Breast epithelium (tissue), 4 donors: ENCODE data around the gene STAC3. TPM values are rescaled to one million over a fixed set of nuclear protein-coding genes. Genes with fewer than 3 reads are reported as not detected.

ENCODE experiments used
- DNase-seq, 2 donors: peaks; one replicate each; pipeline ENCODE4 v3.0.0-alpha.2; 2019; ENCODE audit warnings: low spot score in 2 of 2
- H3K27ac ChIP-seq, 2 donors: fragments of 200-600 bp; sonication (generic) in 1 of 2; one replicate each; pipeline ENCODE4 v1.5.1; 2016 to 2019; ENCODE audit warnings: mild to moderate bottlenecking in 1 of 2
- H3K27me3 ChIP-seq, 2 donors: fragments of 200-600 bp; sonication (generic) in 1 of 2; one replicate each; pipeline versions ENCODE4 v1.5.1 to v1.6.0; 2017 to 2019; ENCODE audit warnings: control low read depth in 1 of 2, mild to moderate bottlenecking in 1 of 2
- H3K36me3 ChIP-seq: fragments of 200-600 bp; one replicate; pipeline ENCODE4 v1.5.1; 2019
- H3K4me1 ChIP-seq, 2 donors: fragments of 200-600 bp; sonication (generic); one replicate each; pipeline ENCODE4 v1.5.1; 2016 to 2019; ENCODE audit warnings: control low read depth in 1 of 2
- H3K4me3 ChIP-seq, 3 donors: fragments of 200-600 bp; sonication (generic); 1 replicate in 2 of 3; 2 replicates in 1 of 3; pipeline ENCODE4 v1.5.1; 2016 to 2019; ENCODE audit warnings: mild to moderate bottlenecking in 3 of 3, moderate library complexity in 2 of 3
- H3K9me3 ChIP-seq, 2 donors: fragments of 200-600 bp; sonication (generic) in 1 of 2; one replicate each; pipeline ENCODE4 v1.5.1; 2016 to 2019; ENCODE audit warnings: control low read depth in 1 of 2
- POLR2A ChIP-seq: fragments of 450-650 bp; IDR thresholded peaks from one replicate; pipeline ENCODE4 v1.6.1; 2016; ENCODE audit warnings: antibody characterized with exemption, mild to moderate bottlenecking, moderate library complexity
- POLR2AphosphoS5 ChIP-seq, 3 donors: sonication (generic); formaldehyde crosslinking; IDR thresholded peaks; one replicate each; pipeline ENCODE4 v1.6.1; 2017; ENCODE audit warnings: antibody characterized with exemption in 3 of 3
- intact Hi-C: fragments of 100-400 bp; cut with DNase I; formaldehyde crosslinking; loops from one replicate; pipeline ENCODE4 v1.15.1; 2023; ENCODE audit warnings: low total_unique reads
- total RNA-seq, 3 donors: library from RNA; depleted of rRNA; stranded (reverse); fragments of >200 nt; gene quantifications; one replicate each; pipeline ENCODE4 v1.1.0, GENCODE V29; 2016
- TF ChIP-seq, protein P1 (sequence below), 3 donors: fragments of 450-650 bp; IDR thresholded peaks; one replicate each; pipeline ENCODE4 v1.5.1; 2016 to 2017; ENCODE audit warnings: antibody characterized with exemption in 3 of 3, mild to moderate bottlenecking in 3 of 3, moderate library complexity in 3 of 3

Gene STAC3
- total RNA-seq, 3 donors from 2014 or later: 0.98 to 3.2 (median 1.6) TPM

DNA sequence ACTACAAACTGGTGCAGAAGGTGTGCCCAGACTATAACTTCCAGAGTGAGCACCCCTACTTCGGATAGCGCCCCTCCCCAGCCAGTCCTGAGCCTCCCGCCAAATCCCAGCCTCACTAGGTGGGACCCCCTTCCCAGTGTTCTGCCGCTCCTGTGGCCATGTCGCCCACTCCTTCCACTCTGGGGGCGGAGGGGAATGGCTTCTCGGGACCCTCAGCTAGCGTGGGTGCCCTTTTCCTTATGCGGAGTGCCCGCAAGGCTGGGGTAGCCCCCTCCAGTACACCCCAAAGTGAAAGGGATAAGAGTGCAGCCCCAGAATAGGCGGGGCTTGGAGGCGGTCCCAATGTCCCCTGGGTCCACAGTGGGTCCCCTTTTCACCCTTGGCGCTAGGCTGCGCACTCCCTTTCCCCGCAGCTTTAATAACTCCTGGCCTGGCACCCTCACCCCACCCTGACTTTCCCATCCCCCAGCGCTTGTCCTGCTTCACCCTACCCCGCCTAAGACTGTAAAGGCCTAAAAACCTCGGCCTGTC lies 25.2 kb downstream of the STAC3 start:
- DNase-seq: no peak
- intact Hi-C loops: no loop called here
- H3K9me3 ChIP-seq: no peaks in the 10 kb centered on the region
- H3K27me3 ChIP-seq: peaks cover 5 to 61% of the 10 kb centered on the region in 2 donors
- H3K27ac ChIP-seq: no peak overlapping the region
- TF ChIP-seq POLR2AphosphoS5 (IDR thresholded peaks at IDR 0.05) (no peak), POLR2A (no peak)
- TF ChIP-seq, protein P1, sequence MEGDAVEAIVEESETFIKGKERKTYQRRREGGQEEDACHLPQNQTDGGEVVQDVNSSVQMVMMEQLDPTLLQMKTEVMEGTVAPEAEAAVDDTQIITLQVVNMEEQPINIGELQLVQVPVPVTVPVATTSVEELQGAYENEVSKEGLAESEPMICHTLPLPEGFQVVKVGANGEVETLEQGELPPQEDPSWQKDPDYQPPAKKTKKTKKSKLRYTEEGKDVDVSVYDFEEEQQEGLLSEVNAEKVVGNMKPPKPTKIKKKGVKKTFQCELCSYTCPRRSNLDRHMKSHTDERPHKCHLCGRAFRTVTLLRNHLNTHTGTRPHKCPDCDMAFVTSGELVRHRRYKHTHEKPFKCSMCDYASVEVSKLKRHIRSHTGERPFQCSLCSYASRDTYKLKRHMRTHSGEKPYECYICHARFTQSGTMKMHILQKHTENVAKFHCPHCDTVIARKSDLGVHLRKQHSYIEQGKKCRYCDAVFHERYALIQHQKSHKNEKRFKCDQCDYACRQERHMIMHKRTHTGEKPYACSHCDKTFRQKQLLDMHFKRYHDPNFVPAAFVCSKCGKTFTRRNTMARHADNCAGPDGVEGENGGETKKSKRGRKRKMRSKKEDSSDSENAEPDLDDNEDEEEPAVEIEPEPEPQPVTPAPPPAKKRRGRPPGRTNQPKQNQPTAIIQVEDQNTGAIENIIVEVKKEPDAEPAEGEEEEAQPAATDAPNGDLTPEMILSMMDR (IDR thresholded peaks at IDR 0.05): no peak
- peaks cover 0 to 3% of the 10 kb centered on the region in 2 donors for H3K4me1 ChIP-seq
- no peaks in the 10 kb centered on the region for H3K36me3 ChIP-seq
- no peak overlapping the region for H3K4me3 ChIP-seq

DNA sequence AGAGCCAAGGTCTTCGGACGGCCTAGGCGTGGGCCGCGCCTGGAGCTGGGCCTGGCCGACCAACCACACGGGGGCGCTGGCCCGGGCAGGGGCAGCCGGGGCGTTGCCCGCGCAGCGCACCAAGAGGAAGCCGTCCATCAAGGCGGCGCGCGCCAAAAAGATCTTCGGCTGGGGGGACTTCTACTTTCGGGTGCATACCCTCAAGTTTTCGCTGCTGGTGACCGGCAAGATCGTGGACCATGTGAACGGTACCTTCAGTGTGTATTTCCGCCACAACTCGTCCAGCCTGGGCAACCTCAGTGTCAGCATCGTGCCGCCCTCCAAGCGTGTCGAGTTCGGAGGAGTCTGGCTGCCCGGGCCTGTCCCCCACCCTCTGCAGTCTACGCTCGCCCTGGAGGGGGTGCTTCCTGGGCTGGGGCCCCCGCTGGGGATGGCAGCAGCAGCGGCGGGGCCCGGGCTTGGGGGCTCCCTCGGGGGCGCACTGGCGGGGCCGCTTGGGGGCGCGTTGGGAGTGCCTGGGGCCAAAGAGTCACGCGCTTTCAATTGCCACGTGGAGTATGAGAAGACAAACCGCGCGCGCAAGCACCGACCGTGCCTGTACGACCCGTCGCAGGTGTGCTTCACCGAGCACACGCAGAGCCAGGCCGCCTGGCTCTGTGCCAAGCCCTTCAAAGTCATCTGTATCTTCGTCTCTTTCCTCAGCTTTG lies 25.9 kb downstream of the STAC3 start:
- no peaks in the 10 kb centered on the region for H3K36me3 ChIP-seq
- no peak overlapping the region for H3K27ac ChIP-seq
- H3K9me3 ChIP-seq: no peaks in the 10 kb centered on the region
- H3K4me1 ChIP-seq: no peaks in the 10 kb centered on the region
- H3K4me3 ChIP-seq: peak overlapping the region in 1 of 3 donors; percentile 37
- peaks cover 6 to 67% of the 10 kb centered on the region in 2 donors for H3K27me3 ChIP-seq
- intact Hi-C loops: no loop called here
- DNase-seq: no peak
- TF ChIP-seq, protein P1 (IDR thresholded peaks at IDR 0.05): no peak

DNA sequence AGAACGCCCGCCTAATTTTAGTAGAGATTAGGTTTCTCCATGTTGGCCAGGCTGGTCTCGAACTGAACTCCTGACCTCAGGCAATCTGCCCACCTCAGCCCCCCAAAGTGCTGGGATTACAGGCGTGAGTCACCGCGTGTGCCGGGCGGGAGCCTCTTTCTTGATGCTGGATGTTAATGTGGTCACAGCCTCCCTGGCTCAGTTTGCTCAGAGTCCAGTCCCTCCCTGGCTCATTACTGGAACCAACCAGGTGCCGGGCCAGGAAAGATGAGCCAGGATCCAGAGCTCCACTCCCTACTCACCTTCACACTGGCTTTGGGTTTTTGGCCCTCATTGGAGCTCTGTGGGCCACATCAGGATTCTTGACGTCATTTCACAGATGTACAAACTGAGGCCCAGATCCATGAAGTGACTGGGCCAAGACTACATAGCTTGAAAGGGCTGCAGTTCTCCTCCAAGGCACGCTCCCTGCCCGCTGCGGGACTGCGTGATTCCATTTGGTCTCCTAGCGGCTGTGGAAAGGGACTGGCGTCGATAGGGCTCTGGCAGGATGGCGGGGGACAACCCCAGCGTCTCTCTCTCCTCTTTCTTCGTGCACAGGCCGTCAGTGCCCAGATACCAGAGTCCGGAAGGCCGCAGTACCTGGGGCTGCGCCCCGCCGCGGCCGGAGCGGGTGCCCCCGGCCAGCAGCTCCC lies 26.6 kb downstream of the STAC3 start:
- DNase-seq: no peak
- no peaks in the 10 kb centered on the region for H3K9me3 ChIP-seq
- no peak overlapping the region for H3K27ac ChIP-seq
- no peaks in the 10 kb centered on the region for H3K36me3 ChIP-seq
- intact Hi-C loops: no loop called here
- peaks cover 9 to 74% of the 10 kb centered on the region in 2 donors for H3K27me3 ChIP-seq
- no peak for TF ChIP-seq POLR2AphosphoS5 (IDR thresholded peaks at IDR 0.05)
- TF ChIP-seq, protein P1 (IDR thresholded peaks at IDR 0.05): no peak
- no peak for TF ChIP-seq POLR2A
- H3K4me1 ChIP-seq: no peaks in the 10 kb centered on the region
- H3K4me3 ChIP-seq: no peak overlapping the region

DNA sequence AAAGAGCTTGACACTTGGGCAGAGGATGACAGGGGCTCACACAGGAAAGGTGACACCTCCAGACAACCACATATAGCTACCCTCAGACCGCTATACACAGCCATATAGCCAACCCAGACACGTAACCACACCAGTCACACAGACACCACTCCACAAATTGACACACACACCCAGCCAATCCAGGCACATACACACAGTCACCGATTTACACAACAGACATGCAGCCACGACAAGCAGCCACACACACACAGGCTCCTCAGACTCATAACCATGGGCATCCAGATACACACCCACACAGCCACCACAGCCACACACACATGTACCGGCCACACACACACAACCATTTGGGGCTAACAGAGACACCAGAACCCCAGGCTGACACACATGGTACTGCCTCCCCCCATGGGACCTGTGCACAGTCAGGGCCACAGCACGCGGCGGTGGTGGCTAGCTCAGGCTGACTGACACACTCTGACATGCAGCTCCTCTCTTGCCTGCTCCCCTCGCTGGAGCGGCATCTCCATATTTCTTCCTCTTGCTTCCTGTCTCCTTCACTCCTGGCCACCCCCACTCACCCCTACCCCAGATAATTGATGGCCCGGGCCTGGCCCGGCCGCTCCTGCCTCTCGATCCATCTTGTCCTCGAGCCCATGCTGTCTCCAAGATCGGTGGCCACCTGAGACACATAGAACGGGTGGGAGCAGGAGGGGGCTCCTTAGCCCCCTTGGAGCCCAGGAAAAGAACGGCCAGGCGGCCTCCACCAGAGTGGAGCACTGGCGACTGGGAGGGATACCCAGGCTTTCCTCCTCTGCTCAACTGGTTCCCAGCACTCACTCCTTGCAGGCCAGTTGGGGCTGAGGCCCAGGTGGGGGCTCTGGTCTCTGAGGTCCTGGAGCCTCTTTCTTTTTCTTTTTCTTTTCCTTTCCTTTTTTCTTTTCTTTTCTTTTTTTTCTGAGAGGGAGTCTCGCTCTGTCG lies 27.5 kb downstream of the STAC3 start:
- Histone ChIP-seq H3K9me3 (no peaks in the 10 kb centered on the region), H3K36me3 (no peaks in the 10 kb centered on the region), H3K4me1 (no peaks in the 10 kb centered on the region), H3K27me3 (peaks cover 9 to 83% of the 10 kb centered on the region in 2 donors), H3K4me3 (no peak overlapping the region), H3K27ac (no peak overlapping the region)
- intact Hi-C loops: no loop called here
- DNase-seq: no peak
- TF ChIP-seq POLR2A: no peak
- TF ChIP-seq, protein P1 (IDR thresholded peaks at IDR 0.05): no peak
- TF ChIP-seq POLR2AphosphoS5 (IDR thresholded peaks at IDR 0.05): no peak
